HG03558 (cell line): ENCODE data around the gene DOCK2.

ENCODE experiments used
- ATAC-seq: cut with Tn5 transposase; IDR thresholded peaks from one replicate; pipeline ENCODE4 v1.9.1; 2021; ENCODE audit warnings: moderate number of reproducible peaks; ENCODE audit not compliant: unreplicated experiment; ENCODE audit errors: extremely low read depth

The DOCK2 gene

DNA sequence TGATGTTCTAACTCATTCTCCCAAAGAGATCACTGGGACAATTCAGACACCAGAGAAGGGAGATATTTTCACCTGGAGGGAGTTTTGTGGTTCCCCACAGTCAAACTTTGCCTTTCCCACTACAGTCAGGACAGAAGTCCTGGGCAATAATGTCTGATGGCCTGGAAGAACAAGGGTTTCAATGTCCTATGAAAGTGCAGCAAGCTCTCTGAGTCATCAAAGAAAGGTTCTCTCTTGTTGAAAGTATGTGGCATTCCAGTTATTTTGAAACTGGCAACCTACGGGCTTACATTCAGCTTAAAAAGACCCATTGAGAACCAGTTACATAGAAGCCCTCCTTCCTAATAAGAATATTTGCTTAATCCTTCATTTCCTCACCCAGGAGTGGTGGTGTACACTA is 239.3 kb downstream of the DOCK2 start:
- ATAC-seq: no peak

- ATAC-seq: no peak
Observed at GRCh38 chr5:169880012-169880663, 243.1 kb downstream of the DOCK2 start.

- ATAC-seq: no peak
Observed at GRCh38 chr5:169880785-169881184, 243.7 kb downstream of the DOCK2 start.

DNA sequence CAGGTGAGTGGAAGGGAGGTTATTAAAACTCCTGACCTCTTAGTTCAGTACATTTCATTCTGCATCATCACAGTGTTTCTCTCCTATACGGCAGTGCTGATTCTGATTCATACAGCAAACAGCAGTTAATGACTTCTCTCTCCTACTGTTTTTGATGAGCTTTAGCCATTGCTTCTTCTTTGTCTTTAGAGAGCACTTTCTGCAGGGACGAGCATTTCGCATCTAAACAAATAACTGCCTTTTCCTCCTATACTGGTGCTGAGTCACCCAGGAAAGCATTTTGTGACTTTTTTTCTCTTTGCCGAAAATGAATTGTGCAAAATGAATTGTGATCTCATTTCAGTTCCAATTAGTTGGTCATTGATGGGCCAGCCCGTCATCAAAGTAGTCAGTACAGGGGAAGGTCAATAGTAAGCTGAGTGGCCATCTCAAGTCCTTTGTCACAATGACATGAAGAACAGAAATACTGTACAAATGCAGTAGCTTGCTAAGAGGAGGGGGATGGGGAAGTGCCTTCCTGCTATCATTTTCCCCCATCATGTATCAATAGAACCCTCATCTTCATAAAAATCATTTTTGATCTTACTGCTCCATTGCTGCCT is 244.7 kb downstream of the DOCK2 start:
- ATAC-seq: no peak

- no peak for ATAC-seq
Observed at GRCh38 chr5:169886033-169886432, 249.0 kb downstream of the DOCK2 start.

DNA sequence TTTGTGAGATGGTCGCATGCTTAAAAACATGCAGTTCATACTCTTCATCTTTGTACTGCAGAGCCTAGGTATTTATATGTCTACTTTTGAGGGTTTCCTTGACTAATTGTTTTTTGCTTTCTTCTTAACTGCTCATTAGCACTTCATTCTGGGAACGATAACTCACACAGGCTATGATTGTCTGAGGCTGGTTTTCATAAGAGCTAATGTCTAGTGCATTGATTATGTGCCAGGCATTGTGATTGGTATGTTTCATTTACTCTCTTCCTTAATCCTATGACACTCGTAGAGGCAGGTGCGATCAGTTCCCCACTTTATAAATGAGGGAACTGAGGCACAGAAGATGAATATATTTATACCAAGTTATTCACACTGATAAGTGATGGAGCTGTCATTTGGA is 249.6 kb downstream of the DOCK2 start:
- no peak for ATAC-seq

GRCh38 chr5:169889572-169889971 is 252.5 kb downstream of the DOCK2 start:
- no peak for ATAC-seq

DNA sequence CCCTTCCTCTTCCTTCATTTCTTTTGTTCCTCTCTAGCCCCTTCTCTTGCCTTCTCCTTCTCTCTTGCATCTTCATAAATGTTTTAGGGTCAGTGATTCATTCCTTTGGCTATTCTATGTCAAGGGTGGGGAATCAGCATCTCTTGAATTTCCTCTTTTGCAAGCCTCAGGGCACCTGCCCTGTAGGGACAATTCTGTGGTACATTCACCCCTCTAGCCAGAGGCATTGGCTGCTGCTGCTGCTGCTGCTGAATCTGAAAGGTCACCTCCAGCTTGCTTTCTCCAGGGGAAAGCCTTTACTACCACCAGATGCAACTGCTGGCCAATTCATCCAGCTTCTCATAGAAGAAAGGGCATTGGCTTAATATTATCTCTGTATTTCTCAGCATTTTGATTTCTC is 255.9 kb downstream of the DOCK2 start:
- ATAC-seq: no peak

GRCh38 chr5:169893571-169893970 is 256.5 kb downstream of the DOCK2 start:
- ATAC-seq: no peak

DNA sequence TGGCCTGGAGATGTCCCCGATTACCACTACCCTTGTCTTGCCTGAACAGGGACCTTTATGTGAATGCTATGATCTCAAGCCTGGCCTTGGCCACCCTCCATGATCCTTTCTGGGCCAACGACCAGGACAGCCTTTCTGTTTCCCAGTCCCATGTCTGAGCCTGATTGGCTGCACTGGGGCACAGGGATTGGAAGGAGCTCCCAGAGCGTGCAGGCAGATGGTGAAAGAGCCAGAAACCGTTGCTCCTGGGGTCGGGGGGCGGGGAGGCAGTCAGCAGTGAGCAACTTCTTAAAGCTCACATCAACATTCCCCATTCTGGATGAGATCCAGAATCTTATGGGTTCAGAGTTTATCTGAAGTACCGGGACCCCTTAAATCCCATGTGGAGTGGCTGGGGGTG is 258.9 kb downstream of the DOCK2 start:
- no peak for ATAC-seq

GRCh38 chr5:169897481-169897880 is 260.4 kb downstream of the DOCK2 start:
- ATAC-seq: no peak

GRCh38 chr5:169901896-169902295 is 264.8 kb downstream of the DOCK2 start:
- ATAC-seq: no peak

DNA sequence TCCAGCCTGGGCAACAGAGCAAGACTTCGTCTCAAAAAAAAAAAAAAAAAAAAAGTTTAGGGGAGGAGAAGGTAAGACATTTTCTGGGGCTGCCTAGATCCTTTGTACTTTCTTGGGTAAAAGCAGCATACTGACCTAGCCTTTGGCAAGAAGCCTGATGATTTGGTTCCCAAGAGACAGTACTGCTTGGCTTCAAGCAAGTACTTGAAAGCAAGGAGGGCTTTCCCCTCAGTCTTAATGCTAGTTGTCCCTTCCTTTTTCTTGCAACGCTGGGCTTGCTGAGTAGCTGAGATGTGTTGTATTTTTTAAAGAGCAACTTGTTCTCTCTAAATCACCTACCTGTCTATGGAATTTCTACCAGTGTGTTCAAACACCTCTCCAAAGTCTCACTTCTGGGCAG is 267.0 kb downstream of the DOCK2 start:
- ATAC-seq: no peak

DNA sequence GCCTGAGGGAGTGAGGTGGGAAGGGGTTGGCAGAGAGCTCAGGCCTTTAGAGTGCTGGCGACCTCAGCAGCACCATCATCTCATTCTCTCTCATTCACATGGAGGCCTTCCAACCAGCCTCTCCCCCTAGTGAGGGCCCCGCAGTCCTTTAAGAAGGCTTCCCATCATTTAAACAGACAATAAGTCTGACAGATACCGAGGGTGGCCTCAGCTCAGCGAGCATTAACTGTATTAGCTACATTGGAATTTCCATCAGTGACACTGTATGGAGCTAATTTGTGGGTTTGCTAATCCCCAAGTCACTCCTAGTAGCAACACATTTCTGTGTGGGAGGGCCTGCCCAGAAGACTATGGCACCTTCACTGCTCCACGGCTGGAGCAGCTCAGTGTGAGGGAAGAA is 267.4 kb downstream of the DOCK2 start:
- ATAC-seq: no peak

DNA sequence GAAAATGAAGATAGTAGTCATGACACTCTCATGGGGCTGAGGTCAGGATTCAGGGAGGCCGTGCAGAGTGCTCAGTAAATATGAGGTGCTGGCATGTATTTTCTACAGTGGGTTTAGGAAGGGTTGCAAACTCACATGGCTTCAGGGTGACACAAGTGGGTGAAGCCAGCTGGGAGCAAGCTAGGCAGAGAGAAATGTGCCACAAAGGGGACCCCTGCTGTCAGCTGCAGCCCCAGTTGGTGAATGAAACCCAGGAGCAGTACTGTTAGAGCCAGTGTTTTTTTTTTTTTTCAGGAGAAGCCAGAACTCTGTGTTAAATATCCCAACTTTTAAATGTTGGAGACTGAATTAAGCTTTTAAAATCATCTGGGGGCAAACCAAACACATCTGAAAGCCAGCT is 267.9 kb downstream of the DOCK2 start:
- no peak for ATAC-seq

DNA sequence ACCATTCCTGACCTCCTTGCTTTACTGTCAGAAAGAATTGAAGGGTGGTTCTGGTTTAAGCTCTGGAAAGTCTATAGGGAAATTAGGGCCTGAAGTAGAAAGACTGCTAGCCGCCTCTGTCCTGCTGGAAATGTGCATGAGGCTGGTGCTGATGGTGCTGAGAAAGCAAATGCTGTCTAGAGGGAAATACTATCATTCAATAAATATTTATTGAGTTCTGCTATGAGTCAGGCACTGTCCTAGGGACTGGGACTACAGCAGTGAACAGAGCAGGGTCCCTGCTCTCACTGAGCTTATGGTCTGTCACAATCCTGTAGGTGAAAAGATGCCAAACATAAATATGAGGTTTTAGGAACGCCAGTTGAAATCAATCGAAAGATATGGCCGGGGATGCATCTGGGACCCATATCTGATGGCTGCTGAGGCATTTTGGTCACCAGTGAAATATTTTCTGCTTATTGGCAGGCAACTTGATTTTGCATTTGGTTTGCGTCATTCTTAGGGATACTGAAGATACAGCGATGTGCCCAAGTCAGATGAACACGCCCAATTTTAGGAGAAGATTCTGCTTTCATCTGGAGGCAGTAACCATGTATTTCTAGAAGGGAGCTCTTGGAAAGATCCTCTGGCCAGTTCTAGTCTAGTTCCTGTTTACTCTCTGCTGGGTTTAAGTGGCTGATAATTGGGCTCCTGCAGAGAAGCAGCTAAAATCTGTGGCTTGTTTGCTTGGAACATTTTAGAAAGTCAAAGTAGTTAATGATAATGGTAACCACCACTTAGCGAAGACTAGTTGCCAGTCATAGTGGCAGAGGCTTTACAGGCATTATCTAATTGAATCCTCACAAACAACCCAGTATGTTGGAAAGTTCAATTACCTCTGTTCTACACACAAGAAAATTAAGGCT is 269.9 kb downstream of the DOCK2 start:
- ATAC-seq: no peak

DNA sequence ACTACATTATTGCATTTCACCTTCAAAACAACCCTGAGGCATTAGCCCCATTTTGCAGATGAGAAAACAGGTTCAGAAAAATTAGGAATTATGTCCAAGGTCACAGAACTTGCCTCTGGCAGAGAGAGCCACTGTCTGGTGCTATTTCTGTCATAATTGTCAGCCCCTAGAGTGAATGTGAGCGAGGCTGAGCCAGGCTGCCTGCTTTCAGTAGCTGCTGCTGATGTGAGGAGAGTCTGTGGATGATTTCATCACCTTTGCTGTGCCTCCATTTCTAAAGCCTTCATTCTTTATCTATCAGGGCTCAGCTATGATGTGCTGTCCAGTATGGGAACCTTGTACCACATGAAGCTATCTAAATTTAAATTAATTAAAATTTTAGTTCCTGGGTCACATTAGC is 271.8 kb downstream of the DOCK2 start:
- no peak for ATAC-seq

DNA sequence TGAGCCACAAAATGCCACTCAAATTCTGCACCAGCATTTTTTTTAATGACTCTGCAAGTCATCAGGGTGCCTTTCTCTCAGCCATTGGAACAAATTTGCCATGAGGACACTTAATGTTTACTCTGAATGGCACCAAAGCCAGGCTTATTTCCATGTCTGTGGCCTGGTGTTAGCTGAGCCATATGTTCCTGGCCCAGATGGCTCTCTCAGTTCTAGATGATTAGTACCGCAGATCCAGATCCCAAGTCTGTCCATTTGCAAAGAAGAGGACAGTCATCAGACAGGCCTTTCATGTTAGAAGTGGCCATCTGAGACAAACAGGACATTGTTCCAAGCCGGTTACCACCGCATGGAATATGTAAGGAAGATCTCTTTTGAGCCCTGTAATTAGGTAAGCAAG is 272.9 kb downstream of the DOCK2 start:
- ATAC-seq: no peak

GRCh38 chr5:169910393-169910792 is 273.3 kb downstream of the DOCK2 start:
- no peak for ATAC-seq

GRCh38 chr5:169911448-169912212 is 274.6 kb downstream of the DOCK2 start:
- no peak for ATAC-seq

DNA sequence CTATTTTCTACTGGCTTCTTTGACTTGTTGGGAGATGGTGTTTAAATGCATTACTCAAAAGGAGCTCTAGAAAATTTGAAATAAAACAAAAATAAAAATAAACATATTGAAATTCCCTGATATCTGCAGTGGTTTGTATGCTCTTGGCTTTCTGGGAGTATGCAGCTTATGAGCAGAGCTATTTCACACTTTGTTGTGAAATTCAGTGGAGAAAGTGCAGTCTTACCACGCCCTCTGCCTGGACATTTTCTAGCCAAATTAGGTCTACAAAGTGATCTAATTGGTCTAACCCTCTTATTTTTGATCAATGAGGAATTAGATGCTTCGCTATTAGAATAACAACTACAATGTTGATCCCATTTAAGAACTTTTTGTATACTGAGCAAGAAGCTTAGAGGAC is 276.4 kb downstream of the DOCK2 start:
- ATAC-seq: no peak
